ENCODE measurements around the gene HSPB6. TPM values are rescaled to one million over a fixed set of nuclear protein-coding genes. Genes with fewer than 3 reads are reported as not detected.

The HSPB6 gene
- polyA plus RNA-seq, 2 of the 4 experiments (the other 2 are of a cell fraction), result 0.16 to 0.26 TPM

- ATAC-seq (peak in 1 of 2 experiments; percentile 1; a peak in 1 of 6 replicates), DNase-seq (ENCODE audit: low read depth in 1 of 2, low spot score in 1 of 2) (peak; percentile 40 to 50), FAIRE-seq (no peak)
- under 1% methylated on average over 32 of the region's 42 CpGs for WGBS (ENCODE audit: missing lambda C conversion rate)
- POLR2A ChIA-PET, result interaction anchor here (0.9 to 1.5 kb wide), 5 partner anchors 10 to 30 kb away, joined by 3 to 7 read pairs (median 4); partner anchors contain the start of gene LIN37
- TF ChIP-seq CBX8 (IDR thresholded peaks at IDR 0.05) (no peak), REST (IDR thresholded peaks at IDR 0.05) (no peak), ESRRA (IDR thresholded peaks at IDR 0.05; ENCODE audit: borderline replicate concordance, low read length) (no peak), FOSB (CRISPR knock-in tag; IDR thresholded peaks at IDR 0.05) (no peak), RAD21 (conservative IDR thresholded peaks at IDR 0.05 in 1 of 2, IDR thresholded peaks at IDR 0.05 in 1 of 2) (no peak)
- Histone ChIP-seq H3K9me3 (no peaks in the 10 kb centered on the region), H3K27ac (peak overlapping the region; percentile 91 to 98), H3K4me1 (peaks cover 20% of the 10 kb centered on the region), H3K4me2 (peak overlapping the region; percentile 98), H3K4me3 (peak overlapping the region; percentile 87)
- CTCF ChIA-PET, result interaction anchor here (0.6 to 5.0 kb wide), 11 partner anchors 10 to 170 kb away, joined by 3 to 29 read pairs (median 5); partner anchors contain the start of genes PSENEN and U2AF1L4
Measured at GRCh38 chr19:35718345-35719041, 38.3 kb downstream of the HSPB6 start.

- no peaks in the 10 kb centered on the region for H3K9me3 ChIP-seq
- peak within 1 kb of the TSS; percentile 87 for H3K4me3 ChIP-seq
- WGBS (ENCODE audit: missing lambda C conversion rate), result under 1% methylated on average over 28 of the region's 109 CpGs
- ChIA-PET POLR2A (interaction anchor here (1.2 to 1.5 kb wide), 4 partner anchors 15 to 30 kb away, joined by 3 to 7 read pairs (median 4); partner anchors contain the start of gene LIN37), CTCF (interaction anchor here (0.6 to 5.0 kb wide), 11 partner anchors 11 to 169 kb away, joined by 3 to 29 read pairs (median 5); partner anchors contain the start of genes PSENEN and U2AF1L4)
- peaks cover 20% of the 10 kb centered on the region for H3K4me1 ChIP-seq
- peak within 1 kb of the TSS; percentile 98 for H3K4me2 ChIP-seq
- no peak for FAIRE-seq
- H3K27ac ChIP-seq, result peak within 1 kb of the TSS; percentile 91 to 98
- peak; percentile 98 to 100 for DNase-seq (ENCODE audit: low read depth in 1 of 2, low spot score in 1 of 2)
- ATAC-seq, result peak in 1 of 2 experiments; percentile 3; a peak in 2 of 6 replicates
- TF ChIP-seq E2F6 (IDR thresholded peaks at IDR 0.05; ENCODE audit: borderline replicate concordance, low read depth), result no peak
- TF ChIP-seq MYC (IDR thresholded peaks at IDR 0.05; ENCODE audit: borderline replicate concordance, low read length), result peak; percentile 36
- TF ChIP-seq ZSCAN20 (CRISPR knock-in tag; IDR thresholded peaks at IDR 0.05), result no peak
- no peak for TF ChIP-seq TP53 (CRISPR knock-in tag; IDR thresholded peaks at IDR 0.05)
- no peak for TF ChIP-seq HMGXB4 (CRISPR knock-in tag; IDR thresholded peaks at IDR 0.05; ENCODE audit: borderline replicate concordance)
- no peak for TF ChIP-seq RARB (CRISPR knock-in tag; IDR thresholded peaks at IDR 0.05)
- peak; percentile 96 for TF ChIP-seq BCL3 (IDR thresholded peaks at IDR 0.05)
- no peak for TF ChIP-seq FOSL2 (IDR thresholded peaks at IDR 0.05)
- no peak for TF ChIP-seq FOSL2 (CRISPR knock-in tag; IDR thresholded peaks at IDR 0.05)
- TF ChIP-seq ZNF302 (CRISPR knock-in tag; IDR thresholded peaks at IDR 0.05), result no peak
- no peak for TF ChIP-seq BHLHE40 (IDR thresholded peaks at IDR 0.05; ENCODE audit: low read depth, low read length)
- TF ChIP-seq MAFK (IDR thresholded peaks at IDR 0.05; ENCODE audit: partially characterized antibody), result no peak
- TF ChIP-seq EHF (CRISPR knock-in tag; IDR thresholded peaks at IDR 0.05), result no peak
- no peak for TF ChIP-seq USF2 (IDR thresholded peaks at IDR 0.05)
- TF ChIP-seq HOXA7 (CRISPR knock-in tag; IDR thresholded peaks at IDR 0.05), result no peak
- no peak for TF ChIP-seq PHF8 (IDR thresholded peaks at IDR 0.05; ENCODE audit: borderline replicate concordance, low read depth)
- TF ChIP-seq RAD21 (conservative IDR thresholded peaks at IDR 0.05 in 1 of 2, IDR thresholded peaks at IDR 0.05 in 1 of 2), result no peak; a peak in 1 of 5 replicates
- TF ChIP-seq EHMT2 (IDR thresholded peaks at IDR 0.05; ENCODE audit: low read depth), result no peak
- no peak for TF ChIP-seq RNF2 (IDR thresholded peaks at IDR 0.05; ENCODE audit: borderline replicate concordance, low read depth)
- no peak for TF ChIP-seq EP300 (IDR thresholded peaks at IDR 0.05)
- TF ChIP-seq HOXB5 (CRISPR knock-in tag; IDR thresholded peaks at IDR 0.05), result no peak
- TF ChIP-seq MAZ (IDR thresholded peaks at IDR 0.05; ENCODE audit: borderline replicate concordance, low read depth, low read length), result 0 out of 2 replicates have a peak, but pooled peaks have one; percentile 23
Measured at GRCh38 chr19:35717665-35718344, 39.0 kb downstream of the HSPB6 start, which contains the start of gene KMT2B. Gene KMT2B, plus strand, starts transcription at chr19:35718003. Its CDS starts 16 bp downstream, at chr19:35718019.

Measured in A549 (cell line).